HepG2 (cell line): ENCODE measurements around the gene NIT2. TPM values are rescaled to one million over a fixed set of nuclear protein-coding genes. Genes with fewer than 3 reads are reported as not detected.

Source experiments
- ARID2 ChIP-seq: sonication (generic); formaldehyde crosslinking; IDR thresholded peaks from 2 replicates; pipeline ENCODE4 v1.8.1; 2022; ENCODE audit warnings: mild to moderate bottlenecking, missing genetic modification reagents, borderline replicate concordance
- ARID5B ChIP-seq: IDR thresholded peaks from 2 replicates; pipeline ENCODE4 v1.4.0; 2020; ENCODE audit warnings: mild to moderate bottlenecking, missing genetic modification reagents
- BATF2 ChIP-seq: sonication (generic); formaldehyde crosslinking; IDR thresholded peaks from 2 replicates; pipeline ENCODE4 v1.8.0; 2022; ENCODE audit warnings: mild to moderate bottlenecking, missing genetic modification reagents, moderate library complexity
- BRD4 ChIP-seq: sonication (generic); formaldehyde crosslinking; IDR thresholded peaks from 2 replicates; pipeline ENCODE4 v1.4.0; 2020; ENCODE audit warnings: missing genetic modification reagents
- DMAP1 ChIP-seq: IDR thresholded peaks from 2 replicates; pipeline ENCODE4 v1.6.1; 2016
- FOXA3 ChIP-seq: IDR thresholded peaks from 2 replicates; pipeline ENCODE4 v1.6.1; 2016; ENCODE audit warnings: missing genetic modification reagents, missing compliant biosample characterization
- FOXP1 ChIP-seq, 2 experiments: fragments of 450-650 bp in 1 of 2; IDR thresholded peaks; 2 replicates each; pipeline ENCODE4 v1.6.1; 2017 to 2018; ENCODE audit warnings: antibody characterized with exemption in 1 of 2
- JARID2 ChIP-seq: sonication (generic); formaldehyde crosslinking; IDR thresholded peaks from 2 replicates; pipeline ENCODE4 v1.8.1; 2023; ENCODE audit warnings: missing genetic modification reagents, inconsistent platforms; ENCODE audit not compliant: insufficient replicate concordance
- MAF1 ChIP-seq: sonication (generic); formaldehyde crosslinking; IDR thresholded peaks from 2 replicates; pipeline ENCODE4 v1.5.0; 2020; ENCODE audit warnings: missing genetic modification reagents, borderline replicate concordance
- RNF2 ChIP-seq: fragments of 450-650 bp; conservative IDR thresholded peaks from 2 replicates; pipeline ENCODE4 v1.6.1; 2016; ENCODE audit warnings: low read depth
- SP4 ChIP-seq: sonication (generic); formaldehyde crosslinking; IDR thresholded peaks from 2 replicates; pipeline ENCODE4 v1.8.1; 2023; ENCODE audit warnings: mild to moderate bottlenecking, missing genetic modification reagents
- TBX3 ChIP-seq: fragments of 450-650 bp; IDR thresholded peaks from 2 replicates; pipeline ENCODE4 v1.6.1; 2017; ENCODE audit warnings: antibody characterized with exemption, mild to moderate bottlenecking, inconsistent platforms, borderline replicate concordance
- UBTF ChIP-seq: sonication (generic); formaldehyde crosslinking; IDR thresholded peaks from 2 replicates; pipeline ENCODE4 v1.4.0; 2020; ENCODE audit warnings: mild to moderate bottlenecking, missing genetic modification reagents
- ZNF263 ChIP-seq: sonication (generic); formaldehyde crosslinking; IDR thresholded peaks from 2 replicates; pipeline ENCODE4 v1.4.0; 2020; ENCODE audit warnings: missing genetic modification reagents
- ZNF274 ChIP-seq: sonication (generic); formaldehyde crosslinking; IDR thresholded peaks from 2 replicates; pipeline ENCODE4 v1.5.1; 2020; ENCODE audit warnings: mild to moderate bottlenecking, missing genetic modification reagents
- ZNF280D ChIP-seq: sonication (generic); formaldehyde crosslinking; IDR thresholded peaks from 2 replicates; pipeline ENCODE4 v1.5.1; 2020; ENCODE audit warnings: mild to moderate bottlenecking, missing genetic modification reagents
- ZNF3 ChIP-seq: IDR thresholded peaks from 2 replicates; pipeline ENCODE4 v1.7.0; 2017; ENCODE audit warnings: inconsistent platforms
- ZNF547 ChIP-seq: sonication (generic); formaldehyde crosslinking; IDR thresholded peaks from 2 replicates; pipeline ENCODE4 v1.5.1; 2020; ENCODE audit warnings: mild to moderate bottlenecking, missing genetic modification reagents
- polyA plus RNA-seq, 8 experiments: library from polyadenylated mRNA; depleted of rRNA in 3 of 8; stranded (reverse) in 7 of 8; unstranded in 1 of 8; fragments of >200 nt; fragmentation: Illumina TruSeq in 4 of 8; extraction: Trizol in 4 of 8; gene quantifications; 2 replicates each; pipeline versions ENCODE4 v1.2.1 to v1.2.3, GENCODE V29; 2011 to 2016; ENCODE audit warnings: low read depth in 4 of 8, missing spikeins in 1 of 8, mixed read lengths in 1 of 8; ENCODE audit not compliant: insufficient read depth in 1 of 8
- total RNA-seq, 5 experiments: library from RNA; depleted of rRNA; stranded (reverse); fragments of >200 nt; fragmentation: Illumina TruSeq; extraction: Trizol; gene quantifications; 2 replicates each; pipeline ENCODE4 v1.2.3, GENCODE V29; 2016; ENCODE audit warnings: low read depth in 1 of 5

NIT2 gene
- total and polyA plus RNA-seq, 2 of the 13 experiments (the other 11 are each of a cell fraction or from before 2014, with no cell fraction given), result 43.4 to 49.1 TPM

- TF ChIP-seq ZNF280D (CRISPR knock-in tag), result peak; percentile 81
- TF ChIP-seq DMAP1 (CRISPR knock-in tag), result peak; percentile 74; the same call in 1 of the 2 replicates
- no peak for TF ChIP-seq ZNF3 (CRISPR knock-in tag)
- TF ChIP-seq MAF1 (CRISPR knock-in tag), result peak; percentile 75; the same call in 1 of the 2 replicates
- no peak for TF ChIP-seq ARID2 (CRISPR knock-in tag)
- peak; percentile 56; the same call in 1 of the 2 replicates for TF ChIP-seq ZNF263 (CRISPR knock-in tag)
- no peak for TF ChIP-seq JARID2 (CRISPR knock-in tag)
- peak; percentile 61; the same call in 1 of the 2 replicates for TF ChIP-seq ZNF547 (CRISPR knock-in tag)
- TF ChIP-seq TBX3, result no peak
- 0 out of 2 replicates have a peak, but pooled peaks have one; percentile 54 for TF ChIP-seq RNF2
- no peak for TF ChIP-seq ARID5B (CRISPR knock-in tag)
- TF ChIP-seq SP4 (CRISPR knock-in tag), result peak; percentile 79
- TF ChIP-seq BATF2 (CRISPR knock-in tag), result no peak
- TF ChIP-seq FOXP1 (IDR thresholded peaks at IDR 0.05), result no peak
- 0 out of 2 replicates have a peak, but pooled peaks have one; percentile 20 for TF ChIP-seq FOXP1 (CRISPR knock-in tag; IDR thresholded peaks at IDR 0.05)
- no peak for TF ChIP-seq ZNF274 (CRISPR knock-in tag)
- TF ChIP-seq FOXA3 (CRISPR knock-in tag), result peak; percentile 50; the same call in 1 of the 2 replicates
- TF ChIP-seq UBTF (CRISPR knock-in tag), result peak; percentile 60; the same call in 1 of the 2 replicates
- TF ChIP-seq BRD4 (CRISPR knock-in tag), result peak; percentile 74; the same call in 1 of the 2 replicates
Measured at GRCh38 chr3:100334488-100335351, at the start of gene NIT2 (continued).
